GM18508 (cell line): ENCODE data around the gene LRRC4B.

Source experiments
- ATAC-seq: cut with Tn5 transposase; IDR thresholded peaks from one replicate; pipeline ENCODE4 v1.9.1; 2021; ENCODE audit warnings: moderate number of reproducible peaks; ENCODE audit not compliant: insufficient read depth, unreplicated experiment

LRRC4B gene

GRCh38 chr19:50493171-50493570, 75.1 kb downstream of the LRRC4B start:
- ATAC-seq, result no peak

GRCh38 chr19:50492303-50493052, 75.8 kb downstream of the LRRC4B start:
- ATAC-seq, result no peak

GRCh38 chr19:50490991-50491472, 77.2 kb downstream of the LRRC4B start:
- ATAC-seq, result no peak

- no peak for ATAC-seq
These were observed 77.8 kb downstream of the LRRC4B start for GRCh38 chr19:50490411-50490811.

GRCh38 chr19:50489461-50490011, 78.7 kb downstream of the LRRC4B start:
- no peak for ATAC-seq

GRCh38 chr19:50488389-50489194, 79.6 kb downstream of the LRRC4B start:
- ATAC-seq, result no peak

- no peak for ATAC-seq
These were observed 81.3 kb downstream of the LRRC4B start for GRCh38 chr19:50486823-50487515.

- ATAC-seq, result no peak
These were observed 82.8 kb downstream of the LRRC4B start for GRCh38 chr19:50485284-50485955.

GRCh38 chr19:50482916-50483315, 85.3 kb downstream of the LRRC4B start:
- ATAC-seq, result no peak

- no peak for ATAC-seq
These were observed 85.9 kb downstream of the LRRC4B start for GRCh38 chr19:50482271-50482855.

- ATAC-seq, result no peak
These were observed 86.7 kb downstream of the LRRC4B start for GRCh38 chr19:50481351-50482149.

GRCh38 chr19:50480281-50481111, 87.7 kb downstream of the LRRC4B start:
- ATAC-seq, result no peak

- ATAC-seq, result no peak
These were observed 88.4 kb downstream of the LRRC4B start for GRCh38 chr19:50479761-50480251.

- no peak for ATAC-seq
These were observed 89.1 kb downstream of the LRRC4B start for GRCh38 chr19:50478901-50479715.

- no peak for ATAC-seq
These were observed 90.3 kb downstream of the LRRC4B start for GRCh38 chr19:50477751-50478515.

- no peak for ATAC-seq
These were observed 91.4 kb downstream of the LRRC4B start for GRCh38 chr19:50476907-50477238.
